Occipital lobe (tissue), 2 donors: ENCODE results near the gene CMIP. TPM values are rescaled to one million over a fixed set of nuclear protein-coding genes. Genes with fewer than 3 reads are reported as not detected.

Experiments used
- DNase-seq: peaks from one replicate; lab custom pipeline; 2025; lab: John Stamatoyannopoulos, UW
- total RNA-seq: library from RNA; depleted of rRNA; stranded (reverse); fragments of >200 nt; gene quantifications from one replicate; pipeline ENCODE4 v1.2.3, GENCODE V29; 2014

Gene CMIP
- total RNA-seq, 1 donor from 2014 or later: 22.9 TPM

- no peak for DNase-seq
Measured at GRCh38 chr16:81712681-81713080, 268.1 kb downstream of the CMIP start.

- DNase-seq: no peak
Measured at GRCh38 chr16:81713295-81713772, 268.7 kb downstream of the CMIP start.

GRCh38 chr16:81713796-81714195 lies 269.2 kb downstream of the CMIP start:
- no peak for DNase-seq

- no peak for DNase-seq
Measured at GRCh38 chr16:81714583-81714982, 270.0 kb downstream of the CMIP start.

- DNase-seq: no peak
Measured at GRCh38 chr16:81715358-81716196, 271.0 kb downstream of the CMIP start.

GRCh38 chr16:81716478-81717225 lies 272.0 kb downstream of the CMIP start:
- DNase-seq: no peak

- DNase-seq: no peak
Measured at GRCh38 chr16:81717662-81718189, 273.1 kb downstream of the CMIP start.

GRCh38 chr16:81718637-81719036 lies 274.0 kb downstream of the CMIP start:
- DNase-seq: no peak

- DNase-seq: no peak
Measured at GRCh38 chr16:81719993-81720392, 275.4 kb downstream of the CMIP start.

- no peak for DNase-seq
Measured at GRCh38 chr16:81720973-81721906, 276.6 kb downstream of the CMIP start.

GRCh38 chr16:81723098-81723723 lies 278.6 kb downstream of the CMIP start:
- no peak for DNase-seq

- DNase-seq: no peak
Measured at GRCh38 chr16:81728435-81728834, 283.8 kb downstream of the CMIP start.

GRCh38 chr16:81729451-81729850 lies 284.8 kb downstream of the CMIP start:
- DNase-seq: no peak

- peak; percentile 64 for DNase-seq
Measured at GRCh38 chr16:81730090-81731051, 285.8 kb downstream of the CMIP start.

GRCh38 chr16:81731649-81732048 lies 287.0 kb downstream of the CMIP start:
- no peak for DNase-seq

- DNase-seq: no peak
Measured at GRCh38 chr16:81732699-81733098, 288.1 kb downstream of the CMIP start.

GRCh38 chr16:81733295-81733694 lies 288.7 kb downstream of the CMIP start:
- DNase-seq: no peak

- peak; percentile 62 for DNase-seq
Measured at GRCh38 chr16:81734632-81735434, 290.2 kb downstream of the CMIP start.
